ENCODE results near the gene SORCS1.

The SORCS1 gene

DNA sequence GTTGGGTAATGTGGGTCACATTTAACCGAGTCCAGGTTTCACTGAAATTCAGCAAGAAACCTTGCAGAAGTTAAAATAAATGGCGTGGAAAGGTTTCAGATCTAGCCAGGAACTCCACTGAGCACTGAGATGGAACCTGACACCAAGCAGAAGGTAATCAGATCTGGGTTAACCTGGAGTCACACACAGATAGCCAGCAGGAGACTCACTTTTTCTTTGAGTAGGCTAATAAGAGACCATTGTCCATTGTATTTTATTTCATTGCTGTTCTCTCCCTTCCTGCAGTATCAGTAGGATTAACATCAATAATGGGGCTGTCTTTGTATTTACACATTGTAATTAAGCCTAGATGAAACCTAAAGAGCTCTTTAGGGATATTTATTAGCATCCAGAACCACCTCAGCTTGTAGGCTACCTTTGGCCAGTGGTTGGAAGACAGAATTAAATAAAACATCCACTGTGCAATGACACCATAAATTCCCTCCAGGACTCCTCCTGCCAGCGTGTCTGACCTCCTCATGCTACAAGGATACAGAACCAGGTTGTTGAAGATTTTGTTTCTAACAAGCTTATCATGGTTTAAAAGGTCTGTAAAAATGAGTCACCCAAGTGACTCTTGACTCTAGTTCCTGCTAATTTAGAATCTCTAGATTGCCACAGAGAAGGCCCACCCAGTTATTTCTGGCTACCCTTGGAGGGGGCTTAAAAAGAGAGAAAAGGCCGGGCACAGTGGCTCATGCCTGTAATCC lies 151.1 kb downstream of the SORCS1 start:
- H3K9me3 ChIP-seq (ENCODE audit: control insufficient read depth, insufficient read depth, low read length), result no peaks in the 10 kb centered on the region
- H3K27ac ChIP-seq (ENCODE audit: low read depth, low read length), result no peak overlapping the region
- H3K4me1 ChIP-seq (ENCODE audit: control insufficient read depth, insufficient read depth, low read length), result peaks cover 23% of the 10 kb centered on the region
- H3K36me3 ChIP-seq (ENCODE audit: control insufficient read depth, insufficient read depth, low read length), result no peaks in the 10 kb centered on the region
- H3K9ac ChIP-seq (ENCODE audit: low read depth, low read length), result no peak overlapping the region
- H3K27me3 ChIP-seq (ENCODE audit: control insufficient read depth, insufficient read depth, low read length), result no peaks in the 10 kb centered on the region
- H3K4me3 ChIP-seq (ENCODE audit: low read depth, low read length), result no peak overlapping the region

- H3K9ac ChIP-seq (ENCODE audit: low read depth, low read length), result no peak overlapping the region
- H3K4me3 ChIP-seq (ENCODE audit: low read depth, low read length), result no peak overlapping the region
- H3K27me3 ChIP-seq (ENCODE audit: control insufficient read depth, insufficient read depth, low read length), result no peaks in the 10 kb centered on the region
- H3K4me1 ChIP-seq (ENCODE audit: control insufficient read depth, insufficient read depth, low read length), result peaks cover 23% of the 10 kb centered on the region
- H3K36me3 ChIP-seq (ENCODE audit: control insufficient read depth, insufficient read depth, low read length), result no peaks in the 10 kb centered on the region
- H3K9me3 ChIP-seq (ENCODE audit: control insufficient read depth, insufficient read depth, low read length), result no peaks in the 10 kb centered on the region
- H3K27ac ChIP-seq (ENCODE audit: low read depth, low read length), result no peak overlapping the region
Observed at GRCh38 chr10:107011992-107012391, 152.5 kb downstream of the SORCS1 start.

DNA sequence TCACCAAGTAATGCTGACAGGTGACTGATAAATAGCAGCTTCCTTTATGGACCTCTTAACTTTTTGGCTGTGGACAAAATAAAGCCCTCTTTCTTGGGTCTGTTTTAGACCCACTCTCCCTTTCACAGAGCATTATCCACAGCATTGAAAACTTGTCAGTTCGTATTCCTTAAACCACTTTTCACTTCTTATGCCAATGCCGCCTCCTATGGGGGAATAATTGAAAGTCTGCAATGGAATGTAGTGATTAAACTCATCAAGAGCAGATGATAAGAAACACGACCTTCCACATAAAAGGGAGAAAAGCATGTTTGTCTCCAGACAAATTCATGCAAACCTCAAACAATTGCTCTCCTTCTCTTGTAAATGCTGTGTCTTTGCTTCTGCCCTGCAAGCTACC lies 153.4 kb downstream of the SORCS1 start:
- Histone ChIP-seq H3K27me3 (ENCODE audit: control insufficient read depth, insufficient read depth, low read length) (no peaks in the 10 kb centered on the region), H3K9me3 (ENCODE audit: control insufficient read depth, insufficient read depth, low read length) (no peaks in the 10 kb centered on the region), H3K27ac (ENCODE audit: low read depth, low read length) (no peak overlapping the region), H3K9ac (ENCODE audit: low read depth, low read length) (no peak overlapping the region), H3K4me1 (ENCODE audit: control insufficient read depth, insufficient read depth, low read length) (peaks cover 23% of the 10 kb centered on the region), H3K36me3 (ENCODE audit: control insufficient read depth, insufficient read depth, low read length) (no peaks in the 10 kb centered on the region), H3K4me3 (ENCODE audit: low read depth, low read length) (no peak overlapping the region)

DNA sequence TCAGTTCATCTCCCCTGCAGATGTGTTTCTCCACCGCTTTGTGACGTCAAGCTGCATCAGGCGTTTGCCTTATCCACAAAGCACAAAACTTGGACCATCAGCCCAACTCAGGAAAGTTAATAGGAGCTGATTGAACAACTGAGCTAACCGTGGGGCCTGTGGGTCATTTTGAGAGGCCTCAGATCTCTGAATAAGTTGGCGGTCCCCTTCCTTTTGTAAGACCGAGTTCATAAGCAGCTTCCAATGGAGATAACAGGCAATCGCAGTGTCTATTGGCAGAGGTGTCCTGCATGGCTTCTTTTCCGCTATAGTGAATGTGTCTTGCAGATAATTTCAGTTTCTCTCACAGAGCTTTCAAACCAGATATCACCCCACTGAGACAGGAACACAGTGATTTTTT lies 154.0 kb downstream of the SORCS1 start:
- H3K4me1 ChIP-seq (ENCODE audit: control insufficient read depth, insufficient read depth, low read length), result peaks cover 23% of the 10 kb centered on the region
- H3K9me3 ChIP-seq (ENCODE audit: control insufficient read depth, insufficient read depth, low read length), result no peaks in the 10 kb centered on the region
- no peaks in the 10 kb centered on the region for H3K36me3 ChIP-seq (ENCODE audit: control insufficient read depth, insufficient read depth, low read length)
- H3K27me3 ChIP-seq (ENCODE audit: control insufficient read depth, insufficient read depth, low read length), result no peaks in the 10 kb centered on the region
- H3K27ac ChIP-seq (ENCODE audit: low read depth, low read length), result no peak overlapping the region
- H3K9ac ChIP-seq (ENCODE audit: low read depth, low read length), result no peak overlapping the region
- no peak overlapping the region for H3K4me3 ChIP-seq (ENCODE audit: low read depth, low read length)

DNA sequence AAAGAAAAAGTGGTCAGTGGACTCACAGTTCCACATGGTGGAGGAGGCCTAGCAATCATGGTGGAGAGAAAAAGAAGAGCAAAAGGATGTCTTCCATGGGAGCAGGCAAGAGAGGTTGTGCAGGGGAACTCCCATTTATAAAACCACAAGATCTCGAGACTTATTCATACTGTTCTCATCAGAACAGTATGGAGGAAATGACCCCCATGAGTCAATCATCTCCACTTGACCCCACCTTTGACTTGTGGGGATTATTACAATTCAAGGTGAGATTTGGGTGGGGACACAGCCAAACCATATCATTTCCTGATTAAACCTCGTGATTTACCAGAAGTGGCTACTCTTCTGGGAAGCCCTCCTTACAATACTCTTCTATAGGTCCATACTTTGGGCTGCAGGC lies 160.1 kb downstream of the SORCS1 start:
- Histone ChIP-seq H3K9me3 (ENCODE audit: control insufficient read depth, insufficient read depth, low read length) (no peaks in the 10 kb centered on the region), H3K4me3 (ENCODE audit: low read depth, low read length) (no peak overlapping the region), H3K27me3 (ENCODE audit: control insufficient read depth, insufficient read depth, low read length) (no peaks in the 10 kb centered on the region), H3K9ac (ENCODE audit: low read depth, low read length) (no peak overlapping the region), H3K27ac (ENCODE audit: low read depth, low read length) (no peak overlapping the region), H3K36me3 (ENCODE audit: control insufficient read depth, insufficient read depth, low read length) (no peaks in the 10 kb centered on the region), H3K4me1 (ENCODE audit: control insufficient read depth, insufficient read depth, low read length) (no peaks in the 10 kb centered on the region)

DNA sequence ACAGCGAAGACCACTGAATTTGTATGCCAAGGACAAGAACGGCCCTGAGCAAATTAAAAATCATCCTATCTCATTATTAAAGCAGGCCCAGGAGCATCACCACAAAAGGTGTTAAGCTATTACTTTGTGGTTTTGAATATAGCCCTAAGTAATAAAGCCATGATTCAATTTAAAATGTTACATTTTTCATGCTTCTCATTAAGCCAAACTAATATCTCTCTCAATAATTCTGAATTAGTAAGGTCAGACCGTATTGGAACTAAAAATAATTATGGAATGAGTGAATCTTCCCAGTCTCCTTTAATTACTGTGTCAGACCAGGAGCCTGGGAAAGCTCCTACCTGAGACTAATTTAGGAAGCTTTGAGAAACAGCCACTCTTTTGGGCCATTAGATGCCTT lies 162.4 kb downstream of the SORCS1 start:
- H3K4me1 ChIP-seq (ENCODE audit: control insufficient read depth, insufficient read depth, low read length), result no peaks in the 10 kb centered on the region
- no peaks in the 10 kb centered on the region for H3K9me3 ChIP-seq (ENCODE audit: control insufficient read depth, insufficient read depth, low read length)
- no peaks in the 10 kb centered on the region for H3K27me3 ChIP-seq (ENCODE audit: control insufficient read depth, insufficient read depth, low read length)
- no peak overlapping the region for H3K27ac ChIP-seq (ENCODE audit: low read depth, low read length)
- no peak overlapping the region for H3K9ac ChIP-seq (ENCODE audit: low read depth, low read length)
- H3K4me3 ChIP-seq (ENCODE audit: low read depth, low read length), result no peak overlapping the region
- no peaks in the 10 kb centered on the region for H3K36me3 ChIP-seq (ENCODE audit: control insufficient read depth, insufficient read depth, low read length)

DNA sequence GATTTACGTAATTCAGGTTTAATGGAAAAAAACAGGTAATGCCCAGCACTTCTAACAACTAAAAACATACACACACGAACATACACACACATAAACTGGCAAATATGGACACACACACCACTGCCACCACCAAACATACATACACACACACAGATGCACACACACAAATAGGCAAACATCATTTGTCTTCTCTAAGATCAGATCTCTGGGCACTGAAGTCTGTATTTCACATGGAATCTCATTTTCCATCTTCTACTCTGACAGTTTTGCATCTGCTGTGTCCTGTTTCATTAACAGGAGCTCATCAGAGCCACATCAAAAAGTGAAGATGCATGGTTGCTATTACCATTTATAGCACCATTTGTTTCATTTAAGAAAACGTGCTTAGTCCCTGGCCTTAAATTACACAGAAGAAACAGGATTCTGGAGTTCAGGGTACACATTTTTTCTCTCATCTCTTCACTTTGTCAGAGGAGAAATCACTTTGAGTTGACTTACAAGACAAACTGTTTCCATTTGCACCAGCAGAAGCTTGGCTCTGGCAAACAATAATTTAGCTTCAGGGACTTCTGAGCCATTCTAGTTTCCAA lies 165.3 kb downstream of the SORCS1 start:
- no peak overlapping the region for H3K9ac ChIP-seq (ENCODE audit: low read depth, low read length)
- H3K4me3 ChIP-seq (ENCODE audit: low read depth, low read length), result no peak overlapping the region
- H3K9me3 ChIP-seq (ENCODE audit: control insufficient read depth, insufficient read depth, low read length), result no peaks in the 10 kb centered on the region
- no peaks in the 10 kb centered on the region for H3K27me3 ChIP-seq (ENCODE audit: control insufficient read depth, insufficient read depth, low read length)
- H3K27ac ChIP-seq (ENCODE audit: low read depth, low read length), result no peak overlapping the region
- no peaks in the 10 kb centered on the region for H3K36me3 ChIP-seq (ENCODE audit: control insufficient read depth, insufficient read depth, low read length)
- no peaks in the 10 kb centered on the region for H3K4me1 ChIP-seq (ENCODE audit: control insufficient read depth, insufficient read depth, low read length)

GRCh38 chr10:106997721-106998120 lies 166.8 kb downstream of the SORCS1 start:
- Histone ChIP-seq H3K27me3 (ENCODE audit: control insufficient read depth, insufficient read depth, low read length) (no peaks in the 10 kb centered on the region), H3K9ac (ENCODE audit: low read depth, low read length) (no peak overlapping the region), H3K4me3 (ENCODE audit: low read depth, low read length) (no peak overlapping the region), H3K9me3 (ENCODE audit: control insufficient read depth, insufficient read depth, low read length) (no peaks in the 10 kb centered on the region), H3K36me3 (ENCODE audit: control insufficient read depth, insufficient read depth, low read length) (no peaks in the 10 kb centered on the region), H3K4me1 (ENCODE audit: control insufficient read depth, insufficient read depth, low read length) (no peaks in the 10 kb centered on the region), H3K27ac (ENCODE audit: low read depth, low read length) (no peak overlapping the region)

DNA sequence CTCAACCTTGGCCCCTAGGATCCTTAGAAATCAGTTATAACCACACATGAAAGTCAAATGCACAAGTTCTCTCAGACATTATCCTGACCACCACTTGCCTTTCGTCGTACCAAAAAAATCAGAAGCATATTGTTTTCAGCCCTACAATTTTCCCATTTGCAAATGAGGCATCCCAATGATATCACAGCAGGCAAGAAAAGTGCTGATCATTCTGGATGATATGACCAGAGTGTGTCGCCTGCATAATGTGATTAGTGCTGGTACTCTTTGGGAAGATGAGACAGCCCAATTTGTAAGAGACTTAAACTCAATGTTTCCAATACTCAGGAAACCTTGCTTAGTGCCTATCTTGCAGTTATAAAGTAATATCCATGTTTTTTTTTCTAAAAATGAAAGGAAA lies 168.0 kb downstream of the SORCS1 start:
- Histone ChIP-seq H3K4me1 (ENCODE audit: control insufficient read depth, insufficient read depth, low read length) (no peaks in the 10 kb centered on the region), H3K36me3 (ENCODE audit: control insufficient read depth, insufficient read depth, low read length) (no peaks in the 10 kb centered on the region), H3K4me3 (ENCODE audit: low read depth, low read length) (no peak overlapping the region), H3K9me3 (ENCODE audit: control insufficient read depth, insufficient read depth, low read length) (no peaks in the 10 kb centered on the region), H3K27me3 (ENCODE audit: control insufficient read depth, insufficient read depth, low read length) (no peaks in the 10 kb centered on the region), H3K27ac (ENCODE audit: low read depth, low read length) (no peak overlapping the region), H3K9ac (ENCODE audit: low read depth, low read length) (no peak overlapping the region)

DNA sequence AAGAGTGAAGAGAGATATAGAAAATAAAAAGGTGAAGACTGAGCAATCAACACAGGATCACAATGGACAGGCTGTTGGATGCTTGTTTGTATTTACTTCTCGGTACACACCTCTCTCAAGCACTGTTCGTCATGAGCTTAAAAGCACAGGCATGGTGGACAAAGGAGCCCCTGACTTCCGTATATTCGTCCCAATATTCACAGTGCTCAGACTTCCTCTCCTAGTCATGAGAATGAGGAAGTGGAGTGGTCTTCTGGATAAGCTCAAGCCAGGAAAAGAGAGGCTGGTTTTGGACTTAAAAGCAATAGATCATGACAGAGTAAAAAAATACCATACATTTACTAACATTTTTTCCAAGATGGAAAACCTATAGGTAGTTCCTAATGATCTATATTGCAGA lies 172.5 kb downstream of the SORCS1 start:
- Histone ChIP-seq H3K36me3 (ENCODE audit: control insufficient read depth, insufficient read depth, low read length) (no peaks in the 10 kb centered on the region), H3K9me3 (ENCODE audit: control insufficient read depth, insufficient read depth, low read length) (no peaks in the 10 kb centered on the region), H3K4me1 (ENCODE audit: control insufficient read depth, insufficient read depth, low read length) (no peaks in the 10 kb centered on the region)

DNA sequence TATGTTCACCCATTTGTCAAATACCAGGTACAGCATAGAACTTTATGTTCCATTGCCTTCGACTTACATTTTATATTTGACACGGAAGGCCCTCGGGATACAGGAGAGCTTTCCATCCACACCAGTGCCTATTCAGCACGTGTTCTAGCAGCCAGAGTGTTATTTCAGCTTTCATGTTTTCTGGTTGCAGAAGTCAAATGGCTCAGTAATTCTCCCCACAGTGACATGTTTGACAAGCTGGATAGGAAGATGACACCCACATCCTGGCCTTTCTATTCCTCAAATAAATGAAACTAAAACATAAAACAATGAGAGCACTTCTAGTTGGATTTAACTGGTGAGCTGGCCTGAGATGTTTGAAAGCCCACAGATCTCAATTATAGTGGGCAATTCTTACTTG lies 173.4 kb downstream of the SORCS1 start:
- Histone ChIP-seq H3K9me3 (ENCODE audit: control insufficient read depth, insufficient read depth, low read length) (no peaks in the 10 kb centered on the region), H3K27me3 (ENCODE audit: control insufficient read depth, insufficient read depth, low read length) (no peaks in the 10 kb centered on the region), H3K4me1 (ENCODE audit: control insufficient read depth, insufficient read depth, low read length) (no peaks in the 10 kb centered on the region), H3K9ac (ENCODE audit: low read depth, low read length) (no peak overlapping the region), H3K27ac (ENCODE audit: low read depth, low read length) (no peak overlapping the region), H3K36me3 (ENCODE audit: control insufficient read depth, insufficient read depth, low read length) (no peaks in the 10 kb centered on the region), H3K4me3 (ENCODE audit: low read depth, low read length) (no peak overlapping the region)

More for the DNA sequence above, 172.5 kb downstream of the SORCS1 start:
- no peaks in the 10 kb centered on the region for H3K27me3 ChIP-seq (ENCODE audit: control insufficient read depth, insufficient read depth, low read length)
- H3K9ac ChIP-seq (ENCODE audit: low read depth, low read length), result no peak overlapping the region
- no peak overlapping the region for H3K4me3 ChIP-seq (ENCODE audit: low read depth, low read length)
- no peak overlapping the region for H3K27ac ChIP-seq (ENCODE audit: low read depth, low read length)
